ENCODE data around the gene EXOC3L1.

Gene EXOC3L1

GRCh38 chr16:67213197-67214019 is 23.5 kb upstream of the EXOC3L1 start:
- DNase-seq, result no peak

GRCh38 chr16:67212766-67213165 is 22.8 kb upstream of the EXOC3L1 start:
- no peak for DNase-seq

DNA sequence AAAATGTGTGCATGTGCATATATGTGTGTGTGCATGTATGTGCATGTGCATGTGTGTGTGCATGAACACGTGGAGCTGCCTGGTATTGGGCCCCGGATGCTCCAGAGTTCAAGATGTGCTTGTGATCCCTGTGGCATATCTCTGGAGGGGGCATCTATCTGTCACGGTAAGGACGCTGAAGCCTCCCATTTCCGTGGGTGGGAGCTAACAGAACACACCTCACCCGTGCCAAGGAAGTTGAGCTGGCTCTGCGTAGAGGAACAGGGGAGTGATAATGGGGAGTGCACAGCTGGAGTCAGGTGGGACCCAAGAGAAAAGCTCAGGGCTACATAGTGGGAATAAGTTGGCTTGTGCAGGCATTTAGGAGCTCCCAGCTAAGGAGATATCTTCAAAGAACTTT is 21.7 kb upstream of the EXOC3L1 start:
- no peak for DNase-seq

DNA sequence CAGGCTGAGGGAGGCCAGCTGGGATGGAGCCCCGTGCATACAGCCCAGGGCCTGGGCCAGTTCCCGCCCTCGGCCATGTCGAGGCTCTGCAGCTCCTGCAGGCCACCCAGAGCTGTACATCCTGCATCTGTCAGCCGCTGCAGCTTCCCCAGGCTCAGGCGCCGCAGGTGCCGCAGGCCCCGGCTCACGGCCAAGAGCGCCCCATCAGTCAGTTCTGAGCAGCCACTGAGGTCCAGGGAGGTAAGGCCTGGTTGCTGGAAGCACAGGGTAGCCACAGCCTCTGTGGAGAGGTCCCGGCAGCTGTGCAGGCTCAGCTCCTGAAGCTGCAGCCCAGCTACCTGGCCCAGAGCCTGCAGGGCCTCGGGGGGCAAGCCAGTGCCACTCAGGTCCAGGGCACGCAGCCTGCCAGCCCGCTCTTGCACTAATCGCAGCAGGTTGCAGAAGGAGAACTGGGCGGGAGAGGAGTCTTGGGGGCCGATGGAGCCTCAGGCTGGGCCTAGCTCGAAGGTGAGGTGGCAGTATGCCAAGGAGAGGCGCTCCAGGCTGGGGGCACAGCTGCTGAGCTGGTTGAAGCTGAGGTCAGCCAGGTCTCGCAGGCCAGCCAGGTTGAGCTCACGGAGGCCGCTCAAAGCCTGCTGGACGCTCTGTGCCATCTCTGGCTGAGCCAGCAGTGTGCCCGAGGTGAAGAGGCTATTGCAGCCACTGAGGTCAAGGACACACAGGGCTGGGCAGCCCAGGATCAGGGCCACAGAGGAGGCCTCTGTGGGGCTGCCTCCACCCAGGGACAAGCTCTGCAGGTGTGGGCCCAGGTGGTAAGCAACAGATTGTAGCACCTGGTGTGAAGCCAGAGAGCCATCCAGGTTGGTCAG is 20.4 kb upstream of the EXOC3L1 start:
- DNase-seq, result no peak

DNA sequence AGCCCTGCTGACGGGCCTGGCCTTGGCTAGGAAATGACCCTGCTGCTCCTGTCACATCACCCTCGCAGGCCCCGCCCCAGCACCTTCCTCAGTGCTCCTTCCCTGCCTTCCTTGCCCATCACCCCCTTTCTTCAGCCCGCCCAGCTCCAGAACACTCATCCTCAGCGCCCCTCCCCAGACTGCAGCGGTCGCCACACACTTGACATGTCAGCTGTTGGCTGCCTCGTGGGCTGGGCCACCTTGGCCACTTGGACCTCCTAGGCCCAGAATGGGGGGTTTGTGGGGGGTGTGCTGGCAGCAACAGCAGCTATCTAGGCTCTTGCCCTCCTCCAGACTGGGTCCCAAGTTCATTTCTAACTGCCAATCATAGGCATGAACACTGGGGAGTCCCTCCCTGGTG is 19.6 kb upstream of the EXOC3L1 start:
- DNase-seq, result no peak

DNA sequence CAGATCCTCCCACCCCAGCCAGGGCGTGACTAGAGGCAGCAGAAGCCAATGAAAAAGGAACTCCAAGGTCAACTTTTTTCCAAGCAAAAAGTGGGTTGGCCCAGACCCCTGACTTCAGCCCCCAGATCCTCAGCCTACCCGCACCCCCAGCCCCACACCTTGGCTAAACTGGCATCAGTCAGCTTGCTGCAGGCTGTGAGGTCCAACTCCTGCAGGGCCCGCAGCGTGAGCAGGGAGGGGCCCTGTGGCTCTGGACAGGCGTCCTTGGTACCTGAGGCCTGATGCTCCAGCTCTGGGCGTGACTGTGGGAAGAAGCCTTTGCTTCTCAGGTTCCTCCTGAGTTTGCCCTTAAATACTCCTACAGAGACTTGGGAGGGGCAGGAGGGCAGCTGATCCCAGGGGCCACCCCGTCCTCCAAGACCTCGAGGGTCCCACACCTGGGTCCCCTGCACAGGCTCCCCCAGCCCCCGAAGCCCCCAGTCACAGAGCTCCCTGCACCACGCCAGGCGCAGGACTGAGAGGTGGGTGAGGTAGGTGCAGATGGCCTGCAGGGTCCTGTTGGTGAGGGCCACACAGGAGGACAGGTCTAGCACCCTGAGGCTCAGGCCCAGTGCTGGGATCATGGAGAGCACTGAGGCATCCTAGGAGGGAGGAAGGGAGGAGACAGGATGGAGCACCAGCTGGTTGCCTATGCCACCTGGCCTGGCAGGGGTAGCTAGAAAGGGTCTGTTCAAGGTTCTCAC is 18.4 kb upstream of the EXOC3L1 start:
- DNase-seq, result no peak

DNA sequence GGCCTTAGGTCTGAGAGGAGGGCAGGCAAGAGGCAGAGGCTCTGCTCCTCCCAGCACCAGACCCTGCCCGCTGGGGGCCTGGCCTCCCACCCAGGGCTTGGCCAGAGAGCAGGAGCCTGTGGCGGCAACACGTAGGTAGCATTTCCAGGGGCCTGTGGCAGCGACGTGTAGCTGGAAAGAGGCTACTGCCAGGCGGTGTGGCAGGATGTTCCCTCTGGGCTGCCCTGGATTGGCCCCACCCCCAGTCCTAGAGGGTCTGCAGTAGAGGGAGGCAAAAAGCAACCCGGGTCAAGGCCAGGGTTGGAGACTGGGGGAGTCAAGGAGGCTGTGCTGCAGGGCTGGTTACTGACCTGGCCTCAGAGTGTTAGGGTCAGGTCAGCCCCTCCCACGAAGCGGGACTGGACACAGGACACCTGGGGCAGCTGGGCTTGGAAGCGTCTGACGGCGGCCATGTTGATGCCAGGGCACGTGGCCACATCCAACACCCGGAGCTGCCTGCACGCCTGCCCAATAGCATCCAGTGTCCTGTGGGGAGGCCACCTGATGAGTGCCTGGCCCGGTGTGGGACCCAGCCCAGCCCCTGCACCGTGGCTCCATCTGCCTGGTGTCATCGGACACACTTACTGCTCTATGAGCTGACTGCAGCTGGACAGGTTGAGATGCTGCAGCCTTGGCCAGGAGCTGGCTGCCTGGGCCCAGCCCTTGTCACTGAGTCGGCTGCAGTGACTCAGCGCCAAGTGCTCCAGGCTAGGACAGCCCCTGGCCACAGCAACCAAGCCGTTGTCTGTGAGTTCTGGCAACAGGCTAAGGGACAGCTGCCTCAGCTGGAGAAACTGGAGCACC is 17.5 kb upstream of the EXOC3L1 start:
- DNase-seq, result no peak

- no peak for DNase-seq
Measured at GRCh38 chr16:67206838-67207248, 16.9 kb upstream of the EXOC3L1 start.

GRCh38 chr16:67206129-67206837 is 16.3 kb upstream of the EXOC3L1 start:
- DNase-seq, result no peak

DNA sequence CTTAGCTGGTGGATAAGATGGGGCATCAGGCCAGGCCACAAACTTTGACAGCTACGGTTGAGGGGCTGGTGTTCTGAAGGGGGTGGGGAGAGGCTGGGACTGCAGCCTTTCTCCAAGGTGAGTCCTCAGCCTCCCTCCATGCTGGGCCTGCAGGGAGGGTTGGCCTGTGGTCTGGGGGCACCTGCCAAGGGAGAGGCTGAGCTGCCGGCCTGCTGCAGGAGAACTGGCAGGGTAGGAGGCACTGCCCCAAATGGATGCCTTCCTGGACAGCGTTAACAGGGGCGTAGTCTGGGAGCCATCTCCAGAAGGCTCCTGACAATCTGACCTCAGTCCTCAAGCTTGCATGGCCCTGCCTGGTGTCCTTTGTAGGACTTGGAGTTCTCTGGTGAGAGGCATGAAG is 14.1 kb upstream of the EXOC3L1 start:
- DNase-seq, result no peak

DNA sequence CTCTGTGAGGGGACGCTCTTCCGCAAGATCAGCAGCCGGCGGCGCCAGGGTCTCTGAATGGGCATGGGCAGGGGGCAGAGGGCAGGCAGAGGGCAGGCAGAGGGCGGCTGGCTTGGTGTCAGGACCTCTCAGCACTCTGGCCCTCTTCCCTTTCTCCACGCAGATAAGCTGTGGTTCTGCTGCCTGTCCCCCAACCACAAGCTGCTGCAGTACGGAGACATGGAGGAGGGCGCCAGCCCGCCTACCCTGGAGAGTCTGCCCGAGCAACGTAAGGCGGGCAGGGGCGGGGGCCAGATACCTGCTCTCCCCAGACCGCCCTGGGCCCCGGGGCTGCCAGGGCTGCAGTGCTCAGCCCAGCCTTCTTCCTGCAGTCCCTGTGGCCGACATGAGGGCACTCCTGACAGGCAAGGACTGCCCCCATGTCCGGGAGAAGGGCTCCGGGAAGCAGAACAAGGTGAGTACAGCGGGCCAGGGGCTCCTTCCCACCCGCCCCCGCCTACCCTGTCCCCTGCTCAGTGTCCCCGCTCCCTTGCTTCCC is 13.1 kb upstream of the EXOC3L1 start:
- DNase-seq, result no peak

GRCh38 chr16:67202426-67202825 is 12.5 kb upstream of the EXOC3L1 start:
- no peak for DNase-seq

DNA sequence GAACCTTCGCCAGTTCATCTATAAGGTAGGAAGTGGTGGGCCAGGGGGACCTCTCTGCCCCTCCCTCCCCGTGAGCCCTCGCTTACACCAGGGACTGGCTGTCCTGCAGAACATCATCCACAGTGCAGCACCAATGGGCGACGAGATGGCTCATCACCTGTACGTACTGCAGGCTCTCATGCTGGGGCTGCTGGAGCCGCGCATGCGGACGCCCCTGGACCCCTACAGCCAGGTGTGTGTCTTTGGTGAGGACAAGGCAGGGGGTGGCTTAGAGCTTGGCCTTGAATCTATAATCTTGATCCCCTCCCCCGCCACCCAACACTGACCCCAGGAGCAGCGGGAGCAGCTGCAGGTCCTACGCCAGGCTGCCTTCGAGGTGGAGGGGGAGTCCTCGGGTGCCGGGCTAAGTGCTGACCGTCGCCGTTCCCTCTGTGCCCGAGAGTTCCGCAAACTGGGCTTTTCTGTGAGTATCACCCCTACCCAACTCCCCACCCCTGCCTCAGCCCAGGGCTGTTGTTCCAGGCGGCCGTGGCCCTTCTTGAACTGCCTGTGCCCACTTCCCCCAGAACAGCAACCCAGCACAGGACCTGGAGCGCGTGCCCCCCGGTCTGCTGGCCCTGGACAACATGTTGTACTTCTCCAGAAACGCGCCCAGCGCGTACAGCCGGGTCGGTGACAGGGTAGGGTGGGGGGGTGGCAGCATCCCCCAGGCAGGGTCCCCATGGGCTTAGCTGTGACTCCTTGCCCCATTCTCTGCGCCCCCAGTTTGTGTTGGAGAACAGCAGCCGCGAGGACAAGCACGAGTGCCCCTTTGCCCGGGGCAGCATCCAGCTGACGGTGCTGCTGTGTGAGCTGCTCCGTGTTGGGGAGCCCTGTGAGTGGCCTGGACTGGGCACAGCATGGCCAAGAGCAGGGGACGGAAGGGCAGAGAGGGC is 11.7 kb upstream of the EXOC3L1 start:
- no peak for DNase-seq

GRCh38 chr16:67200491-67200890 is 10.6 kb upstream of the EXOC3L1 start:
- no peak for DNase-seq

DNA sequence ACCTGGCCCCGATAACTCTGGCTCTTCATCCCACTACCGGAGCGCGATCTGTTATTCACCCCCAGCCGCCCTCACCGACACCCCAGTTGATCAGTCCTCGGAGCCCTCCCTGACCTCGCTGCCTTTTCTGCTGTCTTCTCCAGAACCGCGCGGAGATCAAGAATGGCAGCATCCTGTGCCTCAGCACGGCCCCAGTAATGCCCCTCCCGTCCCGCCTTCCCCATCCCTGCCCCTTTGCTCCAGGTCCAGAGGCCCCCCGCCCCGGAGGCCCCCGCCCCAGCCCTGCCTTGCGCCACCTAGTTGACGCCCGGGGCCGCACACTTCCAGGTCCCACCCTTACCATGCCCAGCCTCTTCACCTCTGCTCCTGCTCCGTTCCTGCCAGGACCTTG is 9.9 kb upstream of the EXOC3L1 start:
- DNase-seq, result no peak

- no peak for DNase-seq
Measured at GRCh38 chr16:67199011-67199807, 9.3 kb upstream of the EXOC3L1 start, which contains the start of gene ELMO3. TSS of gene ELMO3 (plus strand) at chr16:67199131. CDS start at chr16:67199327, 196 bp downstream.

DNA sequence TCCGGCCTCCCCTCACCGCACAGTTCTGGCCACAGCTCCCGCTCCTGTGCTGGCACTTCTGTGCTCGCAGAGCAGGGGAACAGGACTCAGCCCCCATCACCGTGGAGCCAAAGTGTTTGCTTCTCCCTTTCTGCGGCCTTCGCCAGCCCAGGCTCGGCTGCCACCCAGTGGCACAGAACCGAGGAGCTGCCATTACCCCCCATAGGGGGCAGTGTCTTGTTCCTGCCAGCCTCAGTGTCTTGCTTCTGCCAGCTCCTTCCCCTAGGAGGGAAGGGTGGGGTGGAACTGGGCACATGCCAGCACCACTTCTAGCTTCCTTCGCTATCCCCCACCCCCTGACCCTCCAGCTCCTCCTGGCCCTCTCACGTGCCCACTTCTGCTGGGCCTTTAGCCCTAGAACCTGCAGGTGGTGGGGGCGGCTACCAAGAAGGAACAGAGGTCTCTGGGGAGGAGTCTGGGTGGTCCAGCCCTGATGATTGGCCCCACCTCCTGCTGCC is 8.3 kb upstream of the EXOC3L1 start:
- DNase-seq, result no peak

- no peak for DNase-seq
Measured at GRCh38 chr16:67197704-67198103, 7.8 kb upstream of the EXOC3L1 start.

DNA sequence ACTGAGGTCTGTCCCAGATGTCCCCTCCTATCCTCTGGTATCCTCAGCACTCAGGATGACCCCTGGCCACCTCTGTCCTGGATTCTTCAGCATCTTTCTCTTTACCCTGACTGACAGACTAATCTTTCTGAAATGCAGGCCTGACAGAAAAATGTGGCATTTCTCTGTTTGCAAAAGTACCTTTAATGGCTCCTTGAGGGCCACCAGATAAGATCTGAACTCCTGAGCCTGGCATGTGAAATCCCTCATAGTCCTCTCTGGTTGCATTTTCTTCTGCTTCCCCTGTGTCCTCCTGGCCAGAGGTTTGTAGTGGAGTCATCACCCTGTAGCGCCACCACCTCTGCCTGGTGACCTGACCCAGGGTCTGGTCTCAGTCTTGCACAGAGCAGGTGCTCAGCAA is 6.9 kb upstream of the EXOC3L1 start:
- no peak for DNase-seq

All from NK-92 treated with Interleukin-12 subunit alpha and Interleukin-12 subunit beta, amount 100 ng/mL, for 24 hours (cell line).